GM19467 (cell line): Measurements from ENCODE around the gene TMEM131.
"Not testable (repeated sequence)": the region's sequence is repeated elsewhere in the genome, so short reads cannot be mapped to it uniquely, and the experiment has no call there.

Experiments used
- ATAC-seq: cut with Tn5 transposase; IDR thresholded peaks from one replicate; pipeline ENCODE4 v1.9.1; 2021; ENCODE audit warnings: mild to moderate bottlenecking, moderate library complexity; ENCODE audit not compliant: unreplicated experiment

TMEM131 gene

DNA sequence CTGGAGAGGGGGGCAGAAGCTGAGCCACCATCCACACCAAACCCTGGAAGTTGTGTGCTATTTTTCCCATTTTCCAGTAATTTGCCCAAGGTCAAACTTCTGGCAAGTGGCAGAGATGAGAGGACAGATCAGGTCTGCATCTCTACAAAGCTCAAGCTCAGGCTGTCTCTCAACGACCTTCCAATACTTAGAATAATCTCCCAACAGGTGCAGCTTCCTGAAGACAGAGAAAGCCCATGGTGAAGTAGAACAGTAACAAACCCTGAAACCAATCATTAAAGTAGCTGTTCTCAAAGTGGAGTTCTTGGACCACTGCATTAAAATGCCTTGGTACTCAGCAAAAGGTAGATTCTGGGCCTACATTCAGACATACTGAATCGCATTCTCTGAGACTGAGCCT lies 37.6 kb downstream of the TMEM131 start:
- ATAC-seq, result no peak

DNA sequence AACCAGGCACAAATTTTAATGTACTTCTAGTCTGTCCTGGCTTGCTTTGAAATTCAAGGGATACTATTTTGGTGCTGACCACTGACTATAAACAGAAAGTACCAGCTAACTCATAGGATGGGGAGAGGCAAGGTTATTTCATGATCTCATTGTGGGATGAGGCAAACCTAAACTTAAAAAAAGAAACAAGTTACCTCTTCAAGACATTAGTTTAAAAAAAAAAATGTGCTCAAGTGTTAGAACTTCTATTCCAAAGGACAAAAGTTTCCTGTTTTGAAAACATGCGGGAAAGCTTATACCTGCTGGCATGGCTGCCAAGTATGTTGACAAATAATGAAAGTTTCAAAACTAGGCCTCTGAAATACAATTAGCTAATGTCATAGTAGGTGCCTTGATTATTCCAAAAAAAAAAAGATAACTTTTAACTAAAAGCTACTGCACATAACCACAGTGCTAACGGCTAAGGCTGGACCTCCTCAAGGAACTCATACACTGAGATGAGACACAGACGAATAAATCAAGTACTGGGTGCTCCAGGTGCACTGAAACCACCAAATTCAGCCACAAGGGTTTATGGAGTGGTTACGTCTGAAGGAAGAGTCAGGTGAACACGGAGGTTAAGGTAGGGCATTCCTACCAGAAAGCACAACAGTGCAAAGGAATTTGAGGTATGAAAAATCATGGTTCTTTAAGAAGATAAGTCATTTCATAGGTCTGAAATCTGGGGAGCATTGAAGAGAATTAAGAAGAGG lies 38.1 kb downstream of the TMEM131 start:
- ATAC-seq, result no peak

GRCh38 chr2:97956753-97957152 lies 39.0 kb downstream of the TMEM131 start:
- ATAC-seq, result not testable (repeated sequence)

DNA sequence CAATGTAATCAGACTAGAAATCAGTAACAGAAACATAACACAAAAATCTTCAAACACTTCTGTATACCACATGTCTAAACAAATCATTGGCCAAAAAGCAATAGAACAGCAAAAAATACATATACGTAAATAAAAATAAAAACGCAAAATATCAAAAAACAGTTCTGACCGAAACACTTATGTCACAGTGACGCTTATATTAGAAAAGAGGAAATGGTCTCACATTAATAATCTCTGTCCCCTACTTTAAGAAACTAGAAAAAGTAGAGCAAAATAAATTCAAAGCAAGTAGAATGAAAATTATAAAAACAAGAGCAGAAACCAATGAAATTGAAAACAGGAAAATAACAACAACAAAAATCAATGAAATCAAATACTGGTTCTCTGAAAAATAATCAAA lies 41.9 kb downstream of the TMEM131 start:
- no peak for ATAC-seq

- ATAC-seq, result no peak
Observed at GRCh38 chr2:97952357-97952756, 43.4 kb downstream of the TMEM131 start.

GRCh38 chr2:97951155-97951680 lies 44.5 kb downstream of the TMEM131 start:
- ATAC-seq, result no peak

- no peak for ATAC-seq
Observed at GRCh38 chr2:97950329-97951154, 45.2 kb downstream of the TMEM131 start.

GRCh38 chr2:97948926-97949325 lies 46.8 kb downstream of the TMEM131 start:
- ATAC-seq, result no peak

- ATAC-seq, result no peak
Observed at GRCh38 chr2:97945791-97946190, 50.0 kb downstream of the TMEM131 start.

- ATAC-seq, result no peak
Observed at GRCh38 chr2:97936881-97937280, 58.9 kb downstream of the TMEM131 start.

DNA sequence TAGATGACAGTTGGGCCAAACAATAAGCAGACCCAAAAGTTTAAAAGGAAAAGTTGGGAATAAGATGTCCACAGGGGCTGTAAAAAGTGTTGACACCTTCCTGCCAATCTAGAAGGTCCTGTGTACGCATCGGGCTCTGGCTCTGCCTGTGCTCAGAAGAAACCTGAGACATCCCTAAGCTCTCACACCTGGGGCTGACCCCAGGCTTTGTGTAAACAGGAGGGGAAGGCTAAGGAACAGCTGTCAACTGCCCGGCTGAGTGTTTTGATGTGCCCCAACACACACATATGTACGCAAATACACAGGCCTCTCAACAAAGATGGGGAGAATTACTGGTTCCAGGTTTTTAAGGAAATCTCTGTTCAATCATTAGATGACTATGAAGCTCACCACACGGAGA lies 59.5 kb downstream of the TMEM131 start:
- ATAC-seq, result no peak

DNA sequence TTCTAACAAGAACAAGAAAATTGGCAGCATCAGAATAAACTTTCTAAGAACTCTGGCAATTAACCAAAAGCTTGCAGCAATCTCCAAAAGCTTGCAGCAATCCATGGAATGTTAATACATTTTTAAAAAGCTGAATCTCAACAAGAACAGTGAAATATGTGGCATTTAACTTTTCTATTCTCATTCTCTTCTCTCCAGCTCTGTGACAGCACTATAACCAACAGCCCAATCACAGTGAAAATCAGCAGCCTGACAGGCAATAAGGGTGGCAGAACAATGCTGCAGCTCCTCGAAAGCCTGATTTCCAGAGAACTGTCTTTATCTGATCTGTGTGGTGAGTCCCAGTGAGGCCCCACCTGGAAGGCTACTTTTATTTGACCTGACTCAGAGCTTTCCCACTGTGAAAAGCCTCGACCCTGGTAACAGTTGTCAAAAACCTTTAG lies 60.0 kb downstream of the TMEM131 start:
- ATAC-seq, result no peak

DNA sequence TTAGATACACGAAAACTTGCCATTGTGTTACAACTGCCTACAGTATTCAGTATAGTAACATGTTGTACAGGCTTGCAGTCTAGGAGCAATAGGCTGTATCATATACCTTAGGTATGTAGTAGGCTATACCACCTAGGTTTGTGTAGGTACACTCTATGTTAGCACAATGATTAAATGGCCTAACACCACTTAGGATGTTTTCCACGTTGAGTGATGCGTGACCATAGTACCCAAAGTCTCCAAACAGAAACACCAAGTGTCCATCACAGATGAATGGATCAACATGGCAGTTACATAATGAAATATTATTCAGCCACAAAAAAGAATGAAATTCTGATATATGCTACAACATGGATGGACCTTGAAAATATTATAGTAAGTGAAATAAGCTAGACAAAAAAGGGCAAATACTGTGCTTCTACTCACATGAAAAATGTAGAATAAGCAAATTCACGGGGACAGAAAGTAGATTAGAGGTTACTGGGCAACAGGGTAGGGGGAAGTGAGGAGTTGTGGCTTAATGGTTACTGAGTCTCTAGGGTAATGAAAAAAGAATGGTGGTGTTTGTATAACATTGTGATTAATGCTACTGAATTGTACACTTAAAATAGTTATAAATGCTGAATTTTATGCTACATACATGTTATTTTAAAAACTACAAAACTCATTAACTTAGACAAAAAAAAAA lies 62.6 kb downstream of the TMEM131 start:
- peak; percentile 55 for ATAC-seq

DNA sequence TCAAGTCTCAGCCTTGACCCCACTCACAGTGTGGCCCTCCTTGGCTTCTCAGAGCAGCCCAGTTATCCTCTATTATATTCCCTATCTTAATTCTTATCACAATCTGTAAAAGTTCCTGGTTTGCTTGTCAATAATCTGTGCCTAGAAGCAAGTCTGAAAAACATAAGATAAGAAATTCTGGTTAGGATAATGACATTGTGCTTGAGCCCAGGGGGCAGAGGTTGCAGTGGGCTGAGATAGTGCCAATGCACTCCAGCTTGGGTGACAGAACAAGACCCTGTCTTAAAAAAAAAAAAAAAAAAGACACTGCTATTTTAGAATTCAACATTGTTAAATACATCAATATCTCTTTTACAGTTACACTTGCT lies 63.9 kb downstream of the TMEM131 start:
- ATAC-seq, result no peak

DNA sequence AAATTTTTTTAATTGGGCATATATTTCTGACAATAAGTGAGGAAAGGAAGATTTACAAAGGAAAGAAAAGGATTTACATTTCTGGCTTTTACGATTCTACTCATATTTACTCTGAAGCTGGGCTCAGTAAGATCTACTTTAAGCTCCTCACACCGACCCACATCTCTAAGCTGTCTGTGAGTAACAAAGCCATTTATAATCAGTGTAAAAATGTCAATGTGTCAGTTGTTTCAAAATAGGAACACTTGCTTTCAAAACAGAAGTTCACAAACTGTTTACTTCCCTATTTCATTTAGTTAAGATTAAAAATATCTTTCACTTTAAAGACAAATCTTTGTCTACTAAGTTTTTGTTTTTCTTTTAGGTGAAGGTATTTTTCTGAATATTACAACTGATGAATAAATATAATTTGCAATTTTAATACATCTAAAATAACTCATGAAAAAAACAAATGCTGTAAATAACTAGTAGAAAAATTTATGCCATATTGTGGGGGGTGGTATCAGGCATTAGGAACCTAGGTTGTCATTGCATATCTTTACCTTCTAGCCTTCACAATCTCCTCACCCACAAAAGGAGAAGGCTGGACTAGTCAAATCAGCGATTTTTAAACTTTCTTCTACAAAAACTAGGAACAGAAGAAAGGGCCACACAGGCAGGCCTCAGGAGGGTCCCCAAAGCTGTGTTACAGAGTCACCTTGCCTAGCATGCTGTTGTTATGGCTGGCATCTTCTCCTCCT lies 64.5 kb downstream of the TMEM131 start:
- ATAC-seq, result no peak

- ATAC-seq, result no peak
Observed at GRCh38 chr2:97928591-97928990, 67.2 kb downstream of the TMEM131 start.

GRCh38 chr2:97926946-97927345 lies 68.8 kb downstream of the TMEM131 start:
- no peak for ATAC-seq

DNA sequence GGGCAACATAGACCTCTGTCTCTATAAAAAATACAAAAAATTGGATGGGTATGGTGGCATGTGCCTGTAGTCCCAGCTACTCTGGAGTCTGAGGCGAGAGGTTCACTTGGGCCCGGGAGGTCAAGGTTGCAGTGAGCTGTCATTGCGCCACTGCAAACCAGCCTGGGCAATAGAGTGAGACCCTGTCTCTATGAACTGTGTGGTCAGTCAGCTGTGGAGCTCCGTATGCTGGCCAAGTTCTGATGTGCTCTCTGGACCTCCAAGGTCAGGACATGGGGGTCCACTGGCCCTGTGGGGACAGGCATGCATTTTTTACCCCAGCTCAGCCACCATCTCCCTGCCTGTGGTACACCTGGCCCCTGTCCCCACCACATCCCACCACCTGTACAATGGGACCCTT lies 71.6 kb downstream of the TMEM131 start:
- ATAC-seq, result no peak

- no peak for ATAC-seq
Observed at GRCh38 chr2:97919858-97920257, 75.9 kb downstream of the TMEM131 start.

GRCh38 chr2:97918818-97919217 lies 76.9 kb downstream of the TMEM131 start:
- no peak for ATAC-seq

DNA sequence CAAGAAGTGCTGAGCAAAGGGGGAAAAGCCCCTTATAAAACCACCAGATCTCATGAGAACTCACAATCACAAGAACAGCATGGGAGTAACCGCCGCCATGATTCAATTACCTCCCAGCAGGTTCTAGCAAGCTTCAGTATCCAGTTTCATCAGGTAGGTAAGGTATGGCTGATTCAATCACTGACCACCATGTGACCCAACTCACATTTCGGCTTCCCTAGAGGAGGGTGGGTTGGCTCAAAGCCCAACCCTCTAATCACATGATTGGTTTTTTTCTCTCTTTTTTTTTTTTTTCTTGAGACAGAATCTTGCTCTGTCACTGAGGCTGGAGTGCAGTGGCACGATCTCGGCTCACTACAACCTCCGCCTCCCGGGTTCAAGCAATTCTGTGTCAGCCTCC lies 78.1 kb downstream of the TMEM131 start:
- ATAC-seq, result not testable (repeated sequence)
